T-cell (primary cell): ENCODE results near the gene RCE1. TPM values are rescaled to one million over a fixed set of nuclear protein-coding genes. Genes with fewer than 3 reads are reported as not detected.

Experiments used
- total RNA-seq, 35 experiments: library from RNA in 6 of 35; stranded (reverse) in 6 of 35; fragments of 120-200 nt in 1 of 35; gene quantifications; one replicate each; pipeline versions ENCODE4 v1.2.1 to v1.2.4 and lab custom pipeline; 2013 to 2026

RCE1 gene
- total RNA-seq, 5 donors from 2014 or later (not counting 1 experiment from before 2014, with no cell fraction given): 27.2 to 42.9 (median 34.1) TPM

Other genes starting within 250 kb of the RCE1 start
- gene RBM14, start 226.8 kb upstream of the RCE1 start, total RNA-seq: 100 to 1,000 TPM; 176 to 382 (median 191) TPM
- 100 to 1,000 TPM; 163 to 233 (median 181) TPM for gene RBM4, start 204.7 kb upstream of the RCE1 start, total RNA-seq
- gene RBM4B, start 165.6 kb upstream of the RCE1 start, total RNA-seq: 10 to 100 TPM in 4 of 5 donors, 1 to 10 TPM in 1; 9.1 to 26.2 (median 20.2) TPM
- gene SPTBN2, start 114.2 kb upstream of the RCE1 start, total RNA-seq: 1 to 10 TPM in 1 of 5 donors, under 1 TPM in 3, not detected in 1; 0.13 to 1.1 (median 0.60) TPM
- 10 to 100 TPM in 1 of 5 donors, 1 to 10 TPM in 4; 1.5 to 12.9 (median 6.7) TPM for gene LRFN4, start 13.6 kb downstream of the RCE1 start, total RNA-seq
- 10 to 100 TPM in 1 of 5 donors, 1 to 10 TPM in 4; 6.2 to 10.0 (median 7.4) TPM for gene PC, start 114.9 kb downstream of the RCE1 start, total RNA-seq
- not detected for gene C11orf86, start 131.9 kb downstream of the RCE1 start, total RNA-seq
- under 1 TPM in 1 of 5 donors, not detected in 4; 0.20 TPM for gene SYT12, start 179.7 kb downstream of the RCE1 start, total RNA-seq
- under 1 TPM in 3 of 5 donors, not detected in 2; 0.59 to 0.88 (median 0.66) TPM for gene RHOD, start 213.4 kb downstream of the RCE1 start, total RNA-seq